Calu3 (cell line): ENCODE data around the gene MRPS9. TPM values are rescaled to one million over a fixed set of nuclear protein-coding genes. Genes with fewer than 3 reads are reported as not detected.

Source experiments
- BruUV-seq: library from RNA; stranded (reverse); fragments of 400-500 nt; replicated peaks from 2 replicates; lab custom pipeline; 2021; lab: Mats Ljungman, UMichigan
- CTCF ChIA-PET: fragments of 300-600 bp; sonication (Branson Sonifier 250); formaldehyde crosslinking; loops from one replicate; lab custom pipeline; 2022; ENCODE audit warnings: antibody characterized with exemption; lab: Charles Lee
- DNase-seq: peaks from one replicate; pipeline ENCODE4 v3.0.0; 2022
- H3K27ac Mint-ChIP-seq: one replicate; pipeline ENCODE4 v1.8.0; 2022; ENCODE audit warnings: mixed read lengths; ENCODE audit not compliant: unreplicated experiment
- H3K27me3 Mint-ChIP-seq: one replicate; pipeline ENCODE4 v1.8.0; 2022; ENCODE audit warnings: mixed read lengths; ENCODE audit not compliant: unreplicated experiment
- H3K36me3 Mint-ChIP-seq: one replicate; pipeline ENCODE4 v1.8.0; 2022; ENCODE audit warnings: mild to moderate bottlenecking, moderate library complexity, mixed read lengths; ENCODE audit not compliant: insufficient read depth, unreplicated experiment
- H3K4me1 Mint-ChIP-seq: one replicate; pipeline ENCODE4 v1.8.0; 2022; ENCODE audit warnings: mild to moderate bottlenecking, low read depth, mixed read lengths; ENCODE audit not compliant: unreplicated experiment
- H3K4me3 Mint-ChIP-seq: one replicate; pipeline ENCODE4 v1.8.0; 2022; ENCODE audit warnings: mild to moderate bottlenecking, low read depth, moderate library complexity, mixed read lengths; ENCODE audit not compliant: unreplicated experiment
- H3K9me3 Mint-ChIP-seq: one replicate; pipeline ENCODE4 v1.8.0; 2022; ENCODE audit warnings: low read depth, mixed read lengths; ENCODE audit not compliant: unreplicated experiment
- intact Hi-C: fragments of 100-400 bp; cut with micrococcal nuclease; formaldehyde crosslinking; loops from one replicate; pipeline ENCODE4 v1.10.0; 2022; ENCODE audit not compliant: unreplicated experiment
- total RNA-seq: library from RNA; stranded (reverse); gene quantifications from 2 replicates; pipeline ENCODE4 v1.2.3, GENCODE V29; 2022
- TF ChIP-seq, protein P1 (sequence below): fragments of 200-600 bp; IDR thresholded peaks from one replicate; pipeline ENCODE4 v1.8.0; 2022; ENCODE audit warnings: antibody characterized with exemption; ENCODE audit not compliant: unreplicated experiment

MRPS9 gene
- total RNA-seq, 1 experiment from 2014 or later, result 33.9 TPM

DNA sequence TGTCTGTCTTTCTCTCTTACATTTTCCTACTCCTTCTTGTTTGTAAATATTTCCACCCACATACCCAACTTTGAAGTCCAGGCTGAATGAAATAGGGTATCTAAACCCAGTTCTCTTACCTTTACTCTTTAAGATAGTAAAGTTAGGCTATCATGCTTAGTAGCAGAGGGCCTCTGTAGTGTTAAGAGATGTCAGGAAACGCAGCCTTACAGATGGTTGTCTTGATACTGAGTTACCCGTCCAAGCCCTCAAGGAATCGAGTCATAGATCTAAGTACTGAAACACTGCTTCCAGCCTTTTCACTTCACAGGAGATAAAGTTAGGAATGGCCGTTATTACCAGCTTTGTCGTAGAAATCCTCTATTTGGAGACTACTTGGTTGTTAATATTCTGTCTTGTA is 24.3 kb downstream of the MRPS9 start:
- Mint-ChIP-seq H3K27me3 (no peaks in the 10 kb centered on the region), H3K27ac (no peak overlapping the region), H3K4me3 (no peak overlapping the region), H3K36me3 (no peaks in the 10 kb centered on the region), H3K4me1 (no peaks in the 10 kb centered on the region), H3K9me3 (no peaks in the 10 kb centered on the region)
- TF ChIP-seq, protein P1, sequence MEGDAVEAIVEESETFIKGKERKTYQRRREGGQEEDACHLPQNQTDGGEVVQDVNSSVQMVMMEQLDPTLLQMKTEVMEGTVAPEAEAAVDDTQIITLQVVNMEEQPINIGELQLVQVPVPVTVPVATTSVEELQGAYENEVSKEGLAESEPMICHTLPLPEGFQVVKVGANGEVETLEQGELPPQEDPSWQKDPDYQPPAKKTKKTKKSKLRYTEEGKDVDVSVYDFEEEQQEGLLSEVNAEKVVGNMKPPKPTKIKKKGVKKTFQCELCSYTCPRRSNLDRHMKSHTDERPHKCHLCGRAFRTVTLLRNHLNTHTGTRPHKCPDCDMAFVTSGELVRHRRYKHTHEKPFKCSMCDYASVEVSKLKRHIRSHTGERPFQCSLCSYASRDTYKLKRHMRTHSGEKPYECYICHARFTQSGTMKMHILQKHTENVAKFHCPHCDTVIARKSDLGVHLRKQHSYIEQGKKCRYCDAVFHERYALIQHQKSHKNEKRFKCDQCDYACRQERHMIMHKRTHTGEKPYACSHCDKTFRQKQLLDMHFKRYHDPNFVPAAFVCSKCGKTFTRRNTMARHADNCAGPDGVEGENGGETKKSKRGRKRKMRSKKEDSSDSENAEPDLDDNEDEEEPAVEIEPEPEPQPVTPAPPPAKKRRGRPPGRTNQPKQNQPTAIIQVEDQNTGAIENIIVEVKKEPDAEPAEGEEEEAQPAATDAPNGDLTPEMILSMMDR, result no peak
- DNase-seq, result no peak
- intact Hi-C loops, result no loop called here
- CTCF ChIA-PET, result no interaction called here
- no TSS peak for BruUV-seq

DNA sequence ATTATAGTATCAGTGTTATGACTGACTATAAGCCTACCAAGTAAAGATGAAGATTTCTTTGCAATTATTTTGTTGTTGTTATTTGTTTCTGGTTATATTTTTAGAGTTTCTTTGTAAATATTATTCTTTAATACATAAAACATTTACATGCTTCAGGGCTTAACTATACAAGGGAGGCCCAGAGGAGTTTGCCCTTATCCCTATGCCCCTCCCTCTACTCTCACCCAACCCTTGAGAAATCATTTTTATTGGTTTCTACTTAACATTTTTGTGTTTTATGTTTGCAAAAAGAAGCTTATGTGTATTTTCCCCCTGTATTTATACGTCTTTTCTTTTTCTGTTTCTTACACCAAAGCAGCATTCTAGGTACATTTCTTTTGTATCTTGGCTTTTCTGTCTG is 30.5 kb downstream of the MRPS9 start:
- H3K4me1 Mint-ChIP-seq, result no peaks in the 10 kb centered on the region
- no peak overlapping the region for H3K4me3 Mint-ChIP-seq
- CTCF ChIA-PET, result no interaction called here
- H3K36me3 Mint-ChIP-seq, result no peaks in the 10 kb centered on the region
- H3K27me3 Mint-ChIP-seq, result no peaks in the 10 kb centered on the region
- TF ChIP-seq, protein P1, result no peak
- intact Hi-C loops, result no loop called here
- no TSS peak for BruUV-seq
- H3K9me3 Mint-ChIP-seq, result no peaks in the 10 kb centered on the region
- no peak overlapping the region for H3K27ac Mint-ChIP-seq
- DNase-seq, result no peak

DNA sequence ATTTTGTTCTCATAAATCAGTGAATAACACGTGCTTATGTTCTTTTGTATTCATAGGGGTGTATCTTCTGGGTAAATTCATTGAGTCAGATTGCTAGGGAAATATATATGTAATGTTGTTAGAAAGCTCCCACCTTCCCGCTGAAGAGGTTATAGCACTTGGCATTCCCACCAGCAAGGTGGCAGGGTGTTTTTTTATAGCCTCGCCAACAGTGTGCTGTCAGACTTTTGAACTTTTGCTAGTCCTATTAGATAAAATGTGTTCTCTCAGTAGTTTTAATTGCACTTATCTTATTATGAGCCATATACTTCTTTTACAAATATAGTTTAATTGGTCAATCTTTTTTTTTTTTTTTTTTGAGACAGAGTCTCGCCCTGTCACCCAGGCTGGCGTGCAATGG is 31.0 kb downstream of the MRPS9 start:
- no TSS peak for BruUV-seq
- CTCF ChIA-PET, result no interaction called here
- Mint-ChIP-seq H3K4me3 (no peak overlapping the region), H3K36me3 (no peaks in the 10 kb centered on the region), H3K4me1 (no peaks in the 10 kb centered on the region), H3K9me3 (no peaks in the 10 kb centered on the region), H3K27me3 (no peaks in the 10 kb centered on the region), H3K27ac (no peak overlapping the region)
- intact Hi-C loops, result no loop called here
- TF ChIP-seq, protein P1, result no peak
- no peak for DNase-seq

DNA sequence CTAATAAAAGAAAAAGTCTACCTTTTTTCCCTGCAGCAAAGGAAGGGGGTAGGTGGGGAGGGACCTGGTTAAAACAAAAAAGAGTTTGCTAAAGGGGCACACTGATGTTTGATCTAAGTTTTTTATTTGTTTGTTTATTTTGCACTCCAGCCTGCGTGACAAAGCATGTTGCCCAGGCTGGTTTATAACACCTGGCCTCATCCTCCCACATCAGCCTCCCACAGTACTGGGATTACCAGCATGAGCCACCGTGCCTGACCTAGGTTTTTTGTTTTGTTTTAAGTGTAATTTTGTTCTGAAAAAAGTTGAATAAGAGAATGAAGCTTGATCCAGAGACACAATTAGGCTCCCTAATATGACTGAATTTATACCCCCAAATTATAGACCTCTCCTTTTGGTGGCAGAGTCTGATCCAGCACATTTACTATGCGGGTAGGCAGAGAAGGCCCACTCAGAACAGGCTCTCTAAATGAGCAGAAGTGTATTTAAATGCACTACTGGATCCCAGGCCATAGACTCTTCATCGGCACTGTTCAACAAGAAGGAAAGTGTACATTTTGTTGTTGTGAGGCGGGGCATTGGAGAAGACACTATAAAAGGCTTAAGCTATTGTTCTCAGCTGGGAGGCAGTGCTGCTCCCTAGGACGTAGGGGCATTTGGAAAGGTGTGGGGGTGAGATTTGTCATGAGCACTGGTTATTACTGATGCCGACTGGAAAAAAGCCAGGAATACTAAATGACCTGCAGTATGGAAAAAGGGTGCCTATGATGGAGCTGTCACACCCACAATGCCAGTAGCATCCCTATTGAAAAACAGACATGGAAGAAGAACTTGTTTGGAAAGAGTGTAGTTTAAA is 32.4 kb downstream of the MRPS9 start:
- TF ChIP-seq, protein P1, result no peak
- Mint-ChIP-seq H3K4me1 (no peaks in the 10 kb centered on the region), H3K36me3 (no peaks in the 10 kb centered on the region), H3K27ac (no peak overlapping the region), H3K27me3 (no peaks in the 10 kb centered on the region), H3K9me3 (no peaks in the 10 kb centered on the region), H3K4me3 (no peak overlapping the region)
- no TSS peak for BruUV-seq
- intact Hi-C loops, result no loop called here
- DNase-seq, result no peak
- CTCF ChIA-PET, result no interaction called here
